ENCODE measurements around the gene AMMECR1.

Gene AMMECR1

DNA sequence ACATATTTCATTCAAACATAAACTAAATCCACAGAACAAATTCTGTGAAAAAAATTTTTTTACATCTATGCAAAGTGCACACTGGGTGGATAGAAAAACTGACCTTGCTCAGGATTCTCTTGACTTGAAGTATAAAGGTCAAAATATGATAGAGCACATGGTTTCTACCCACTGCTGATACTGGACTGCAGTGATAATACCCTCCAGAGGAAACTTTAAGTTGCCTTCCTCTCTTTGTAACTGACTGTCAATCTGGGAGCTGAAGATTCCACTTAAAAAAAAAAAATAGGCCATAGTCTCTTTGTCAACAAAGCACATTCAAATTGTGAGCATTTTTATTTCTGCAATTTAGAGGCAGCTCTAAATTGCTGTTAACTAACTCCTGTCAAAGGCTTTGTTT, 3.2 kb upstream of the AMMECR1 start:
- TF ChIP-seq CTCF (IDR thresholded peaks at IDR 0.05; ENCODE audit: low read length) (no peak), EZH2 (optimal IDR thresholded peaks at IDR 0.05; ENCODE audit: low read depth, low read length) (no peak), EZH2phosphoT487 (IDR thresholded peaks at IDR 0.05; ENCODE audit: low read length) (no peak)
- no peak overlapping the region for H3K4me3 ChIP-seq (ENCODE audit: low read length)
- no peaks in the 10 kb centered on the region for H3K4me1 ChIP-seq (ENCODE audit: low read length)
- H3K36me3 ChIP-seq (replicated peaks; ENCODE audit: insufficient read depth, low read length): no peaks in the 10 kb centered on the region
- no peaks in the 10 kb centered on the region for H4K20me1 ChIP-seq (ENCODE audit: insufficient read depth, low read length)
- no peak overlapping the region for H3K4me2 ChIP-seq (ENCODE audit: low read depth, low read length)
- H3K27ac ChIP-seq (ENCODE audit: low read length): no peak overlapping the region
- no peaks in the 10 kb centered on the region for H3F3A ChIP-seq (ENCODE audit: insufficient read depth, low read length)
- no peak overlapping the region for H2AFZ ChIP-seq (ENCODE audit: low read length)
- DNase-seq: no peak
- no peaks in the 10 kb centered on the region for H3K9me2 ChIP-seq (replicated peaks; ENCODE audit: insufficient read depth, low read length)
- no peaks in the 10 kb centered on the region for H3K27me3 ChIP-seq (replicated peaks; ENCODE audit: insufficient read depth, low read length)
- H3K9ac ChIP-seq (ENCODE audit: low read length): no peak overlapping the region
- no peaks in the 10 kb centered on the region for H3K9me3 ChIP-seq (replicated peaks; ENCODE audit: insufficient read depth, low read length)
- H3K79me2 ChIP-seq (ENCODE audit: low read length): peaks cover 18% of the 10 kb centered on the region

- no peak overlapping the region for H3K4me3 ChIP-seq (ENCODE audit: low read length)
- H4K20me1 ChIP-seq (ENCODE audit: insufficient read depth, low read length): no peaks in the 10 kb centered on the region
- no peak for DNase-seq
- no peak overlapping the region for H3K27ac ChIP-seq (ENCODE audit: low read length)
- H3F3A ChIP-seq (ENCODE audit: insufficient read depth, low read length): no peaks in the 10 kb centered on the region
- H3K79me2 ChIP-seq (ENCODE audit: low read length): peaks cover 24% of the 10 kb centered on the region
- H3K9me3 ChIP-seq (replicated peaks; ENCODE audit: insufficient read depth, low read length): no peaks in the 10 kb centered on the region
- H3K9me2 ChIP-seq (replicated peaks; ENCODE audit: insufficient read depth, low read length): no peaks in the 10 kb centered on the region
- H3K4me1 ChIP-seq (ENCODE audit: low read length): no peaks in the 10 kb centered on the region
- no peak overlapping the region for H3K4me2 ChIP-seq (ENCODE audit: low read depth, low read length)
- H2AFZ ChIP-seq (ENCODE audit: low read length): no peak overlapping the region
- TF ChIP-seq EZH2phosphoT487 (IDR thresholded peaks at IDR 0.05; ENCODE audit: low read length) (no peak), EZH2 (optimal IDR thresholded peaks at IDR 0.05; ENCODE audit: low read depth, low read length) (no peak), CTCF (IDR thresholded peaks at IDR 0.05; ENCODE audit: low read length) (no peak)
- H3K27me3 ChIP-seq (replicated peaks; ENCODE audit: insufficient read depth, low read length): no peaks in the 10 kb centered on the region
- H3K9ac ChIP-seq (ENCODE audit: low read length): no peak overlapping the region
- no peaks in the 10 kb centered on the region for H3K36me3 ChIP-seq (replicated peaks; ENCODE audit: insufficient read depth, low read length)
Observed at GRCh38 chrX:110320381-110320987, 2.6 kb upstream of the AMMECR1 start.

- H3K4me1 ChIP-seq (ENCODE audit: low read length): peaks cover 4% of the 10 kb centered on the region; the same call in 1 of the 2 replicates
- no peaks in the 10 kb centered on the region for H4K20me1 ChIP-seq (ENCODE audit: insufficient read depth, low read length)
- peak overlapping the region; percentile 82; the same call in 1 of the 2 replicates for H3K27ac ChIP-seq (ENCODE audit: low read length)
- peak overlapping the region; percentile 74 for H2AFZ ChIP-seq (ENCODE audit: low read length)
- no peaks in the 10 kb centered on the region for H3K27me3 ChIP-seq (replicated peaks; ENCODE audit: insufficient read depth, low read length)
- H3K79me2 ChIP-seq (ENCODE audit: low read length): peaks cover 42% of the 10 kb centered on the region
- DNase-seq: no peak
- no peaks in the 10 kb centered on the region for H3K36me3 ChIP-seq (replicated peaks; ENCODE audit: insufficient read depth, low read length)
- H3K9me2 ChIP-seq (replicated peaks; ENCODE audit: insufficient read depth, low read length): no peaks in the 10 kb centered on the region
- TF ChIP-seq EZH2phosphoT487 (IDR thresholded peaks at IDR 0.05; ENCODE audit: low read length) (no peak), EZH2 (optimal IDR thresholded peaks at IDR 0.05; ENCODE audit: low read depth, low read length) (no peak), CTCF (IDR thresholded peaks at IDR 0.05; ENCODE audit: low read length) (no peak)
- peak overlapping the region; percentile 40 for H3K4me2 ChIP-seq (ENCODE audit: low read depth, low read length)
- H3F3A ChIP-seq (ENCODE audit: insufficient read depth, low read length): no peaks in the 10 kb centered on the region
- H3K4me3 ChIP-seq (ENCODE audit: low read length): peak overlapping the region; percentile 64
- H3K9ac ChIP-seq (ENCODE audit: low read length): peak overlapping the region; percentile 79
- H3K9me3 ChIP-seq (replicated peaks; ENCODE audit: insufficient read depth, low read length): no peaks in the 10 kb centered on the region
Observed at GRCh38 chrX:110318664-110318968, 731 bp upstream of the AMMECR1 start.

Data from MM.1S (cell line).